ENCODE data around the gene SEL1L2.

- TF ChIP-seq POLR2A (IDR thresholded peaks at IDR 0.05), result no peak
- TF ChIP-seq, protein P1, sequence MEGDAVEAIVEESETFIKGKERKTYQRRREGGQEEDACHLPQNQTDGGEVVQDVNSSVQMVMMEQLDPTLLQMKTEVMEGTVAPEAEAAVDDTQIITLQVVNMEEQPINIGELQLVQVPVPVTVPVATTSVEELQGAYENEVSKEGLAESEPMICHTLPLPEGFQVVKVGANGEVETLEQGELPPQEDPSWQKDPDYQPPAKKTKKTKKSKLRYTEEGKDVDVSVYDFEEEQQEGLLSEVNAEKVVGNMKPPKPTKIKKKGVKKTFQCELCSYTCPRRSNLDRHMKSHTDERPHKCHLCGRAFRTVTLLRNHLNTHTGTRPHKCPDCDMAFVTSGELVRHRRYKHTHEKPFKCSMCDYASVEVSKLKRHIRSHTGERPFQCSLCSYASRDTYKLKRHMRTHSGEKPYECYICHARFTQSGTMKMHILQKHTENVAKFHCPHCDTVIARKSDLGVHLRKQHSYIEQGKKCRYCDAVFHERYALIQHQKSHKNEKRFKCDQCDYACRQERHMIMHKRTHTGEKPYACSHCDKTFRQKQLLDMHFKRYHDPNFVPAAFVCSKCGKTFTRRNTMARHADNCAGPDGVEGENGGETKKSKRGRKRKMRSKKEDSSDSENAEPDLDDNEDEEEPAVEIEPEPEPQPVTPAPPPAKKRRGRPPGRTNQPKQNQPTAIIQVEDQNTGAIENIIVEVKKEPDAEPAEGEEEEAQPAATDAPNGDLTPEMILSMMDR (IDR thresholded peaks at IDR 0.05), result no peak
Observed at GRCh38 chr20:13941031-13941430, 49.4 kb downstream of the SEL1L2 start.
